Ascending aorta (tissue), 2 donors: ENCODE data around the gene MRRF. TPM values are rescaled to one million over a fixed set of nuclear protein-coding genes. Genes with fewer than 3 reads are reported as not detected.

ENCODE experiments used
- DNase-seq, 2 donors: peaks; one replicate each; pipeline ENCODE4 v3.0.0-alpha.2; 2019; ENCODE audit warnings: low spot score in 2 of 2
- H3K27ac ChIP-seq, 2 donors: fragments of 200-600 bp; sonication (generic); one replicate each; pipeline ENCODE4 v1.5.1; 2016 to 2017; ENCODE audit warnings: mild to moderate bottlenecking in 1 of 2
- H3K27me3 ChIP-seq: fragments of 200-600 bp; sonication (generic); one replicate; pipeline ENCODE4 v1.5.1; 2017
- H3K36me3 ChIP-seq, 2 donors: fragments of 200-600 bp; sonication (generic); one replicate each; pipeline ENCODE4 v1.5.1; 2016
- H3K4me1 ChIP-seq, 2 donors: fragments of 200-600 bp; sonication (generic); one replicate each; pipeline ENCODE4 v1.5.1; 2016 to 2017; ENCODE audit warnings: mild to moderate bottlenecking in 1 of 2
- H3K4me3 ChIP-seq, 2 donors: fragments of 200-600 bp; sonication (generic); one replicate each; pipeline ENCODE4 v1.5.1; 2016 to 2017; ENCODE audit warnings: mild to moderate bottlenecking in 1 of 2
- H3K9me3 ChIP-seq, 2 donors: fragments of 200-600 bp; sonication (generic); one replicate each; pipeline ENCODE4 v1.5.1; 2016
- CTCF ChIP-seq, 3 experiments: fragments of 200-600 bp in 2 of 3; fragments of 450-650 bp in 1 of 3; sonication (generic) in 2 of 3; IDR thresholded peaks; one replicate each; pipeline ENCODE4 v1.5.1; 2016 to 2019; ENCODE audit warnings: antibody characterized with exemption in 3 of 3, mild to moderate bottlenecking in 1 of 3, moderate library complexity in 1 of 3
- intact Hi-C: fragments of 100-400 bp; cut with DNase I; formaldehyde crosslinking; loops from one replicate; pipeline ENCODE4 v1.15.1; 2023
- total RNA-seq: library from RNA; depleted of rRNA; stranded (reverse); fragments of >200 nt; gene quantifications from one replicate; pipeline ENCODE4 v1.1.0, GENCODE V29; 2016

Gene MRRF
- total RNA-seq, 1 donor from 2014 or later = 16.1 TPM

GRCh38 chr9:122364117-122364782, 99.6 kb downstream of the MRRF start:
- intact Hi-C loops = no loop called here
- no peak overlapping the region for H3K27ac ChIP-seq

DNA sequence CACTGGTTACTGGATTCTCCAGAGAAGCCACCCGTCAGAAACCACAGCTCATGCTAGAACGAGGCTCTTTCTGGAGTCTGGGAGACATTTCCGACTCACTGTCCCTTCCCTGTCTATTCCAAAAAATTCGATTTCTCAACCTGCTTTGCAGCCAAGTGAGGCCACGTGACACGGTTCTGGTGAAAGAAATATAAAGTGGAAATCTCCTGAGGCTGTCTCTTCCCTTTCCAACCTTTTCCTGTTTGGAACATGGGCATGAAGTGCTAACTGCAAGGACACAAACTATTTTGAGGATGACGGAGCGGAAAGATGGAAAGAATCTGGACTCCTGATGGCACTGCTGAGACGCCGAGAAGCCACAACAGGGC, 100.1 kb downstream of the MRRF start:
- Histone ChIP-seq H3K4me1 (no peaks in the 10 kb centered on the region), H3K27me3 (no peaks in the 10 kb centered on the region), H3K9me3 (no peaks in the 10 kb centered on the region), H3K36me3 (no peaks in the 10 kb centered on the region), H3K4me3 (no peak overlapping the region), H3K27ac (no peak overlapping the region)
- no peak for DNase-seq
- no peak for TF ChIP-seq CTCF (IDR thresholded peaks at IDR 0.05)
- intact Hi-C loops = no loop called here

More at GRCh38 chr9:122364117-122364782, 99.6 kb downstream of the MRRF start:
- H3K4me3 ChIP-seq = no peak overlapping the region
- H3K36me3 ChIP-seq = no peaks in the 10 kb centered on the region
- no peak for TF ChIP-seq CTCF (IDR thresholded peaks at IDR 0.05)
- no peaks in the 10 kb centered on the region for H3K4me1 ChIP-seq
- no peak for DNase-seq
- no peaks in the 10 kb centered on the region for H3K27me3 ChIP-seq
- no peaks in the 10 kb centered on the region for H3K9me3 ChIP-seq

DNA sequence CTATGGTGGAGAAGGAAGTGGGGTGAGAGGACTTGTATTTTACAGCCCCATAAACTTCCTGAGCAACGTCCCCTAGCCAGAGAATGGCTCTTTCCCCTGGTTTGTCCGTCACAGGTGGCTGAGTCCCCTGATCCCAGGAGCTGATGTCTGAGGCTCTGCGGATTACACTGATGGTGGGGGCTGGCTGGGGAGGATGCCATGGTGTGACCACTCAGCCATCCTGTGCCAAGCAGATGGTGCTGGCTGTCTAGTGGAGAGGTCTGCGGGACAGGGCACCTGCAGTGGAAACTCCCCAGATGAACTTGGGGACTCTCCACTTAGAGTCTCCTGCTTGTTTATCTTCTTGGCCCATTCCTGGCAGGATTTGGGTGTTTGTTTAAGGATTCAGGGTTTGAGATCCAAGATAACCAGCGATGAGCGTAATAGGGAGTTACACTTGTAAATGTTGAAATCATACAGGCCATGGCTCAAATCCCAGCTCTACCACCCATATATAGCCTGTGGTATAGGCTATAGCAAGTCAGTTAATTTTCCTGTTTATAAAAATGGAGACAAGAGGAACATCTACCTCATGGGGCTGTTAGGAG, 101.5 kb downstream of the MRRF start:
- intact Hi-C loops = no loop called here
- Histone ChIP-seq H3K4me3 (no peak overlapping the region), H3K27me3 (no peaks in the 10 kb centered on the region), H3K4me1 (no peaks in the 10 kb centered on the region), H3K36me3 (no peaks in the 10 kb centered on the region), H3K9me3 (no peaks in the 10 kb centered on the region), H3K27ac (no peak overlapping the region)
- no peak for DNase-seq
- no peak for TF ChIP-seq CTCF (IDR thresholded peaks at IDR 0.05)

DNA sequence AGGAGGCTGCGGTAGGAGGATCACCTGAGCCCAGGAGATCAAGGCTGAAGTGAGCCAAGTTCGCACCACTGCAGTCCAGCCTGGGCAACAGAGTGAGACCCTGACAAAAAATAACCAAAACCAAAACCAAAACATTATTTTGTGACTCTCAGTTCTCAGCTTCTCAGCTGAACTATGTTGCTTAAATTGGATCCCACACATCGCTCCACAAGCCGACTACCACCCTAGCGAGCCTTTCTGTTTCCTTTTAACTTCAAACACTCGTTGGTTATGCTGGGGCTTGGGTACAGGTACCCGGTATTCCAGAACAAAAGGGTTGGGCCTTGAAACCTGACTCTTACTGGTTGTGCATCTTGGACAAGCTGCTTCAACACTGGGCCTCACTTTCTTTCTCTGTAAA, 102.4 kb downstream of the MRRF start:
- Histone ChIP-seq H3K9me3 (no peaks in the 10 kb centered on the region), H3K27me3 (no peaks in the 10 kb centered on the region), H3K4me3 (no peak overlapping the region), H3K27ac (no peak overlapping the region), H3K36me3 (no peaks in the 10 kb centered on the region), H3K4me1 (no peaks in the 10 kb centered on the region)
- no peak for TF ChIP-seq CTCF (IDR thresholded peaks at IDR 0.05)
- no peak for DNase-seq
- intact Hi-C loops = no loop called here

DNA sequence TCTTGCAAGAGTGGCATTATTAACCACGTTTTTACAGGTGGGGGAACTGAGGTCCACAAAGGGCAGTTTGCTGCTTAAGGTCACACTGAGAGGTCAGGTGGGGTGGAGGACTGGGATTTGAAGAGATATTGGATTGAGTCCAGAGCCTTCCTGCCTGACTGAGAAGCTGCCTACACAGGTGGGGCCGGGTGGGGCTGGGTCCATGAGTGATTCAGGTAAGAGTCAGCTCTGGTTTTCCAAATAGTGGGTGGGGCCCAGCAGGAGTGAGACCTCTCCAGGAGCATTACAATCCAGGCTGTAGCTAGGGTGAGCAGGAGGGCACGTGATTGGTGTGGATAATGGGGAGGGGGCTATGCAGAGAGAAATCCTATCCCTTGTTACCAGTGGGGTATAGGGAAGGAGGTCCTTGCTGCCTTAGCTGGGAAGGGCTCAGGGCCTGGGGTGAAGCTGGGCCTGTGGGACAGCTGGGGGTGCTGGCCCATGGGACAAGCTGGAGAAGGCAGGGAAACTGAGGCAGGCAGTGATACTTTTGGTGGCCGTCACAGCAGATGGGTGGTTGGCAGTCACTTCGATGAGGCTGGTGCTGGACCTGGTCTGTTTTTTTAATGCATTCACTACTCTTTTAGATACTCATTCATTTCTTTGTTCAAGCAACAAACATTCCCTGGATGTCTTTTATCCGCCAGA, 103.2 kb downstream of the MRRF start:
- no peak for TF ChIP-seq CTCF (IDR thresholded peaks at IDR 0.05)
- Histone ChIP-seq H3K36me3 (no peaks in the 10 kb centered on the region), H3K27ac (no peak overlapping the region), H3K4me1 (no peaks in the 10 kb centered on the region), H3K27me3 (no peaks in the 10 kb centered on the region), H3K4me3 (no peak overlapping the region), H3K9me3 (no peaks in the 10 kb centered on the region)
- intact Hi-C loops = no loop called here
- no peak for DNase-seq
